ENCODE data around the gene SPOCK1. TPM values are rescaled to one million over a fixed set of nuclear protein-coding genes. Genes with fewer than 3 reads are reported as not detected.

Gene SPOCK1
- total and polyA plus RNA-seq, 2 of the 4 experiments (the other 2 are of a cell fraction), result 5.0 to 20.3 TPM

GRCh38 chr5:137345396-137345795, 153.7 kb downstream of the SPOCK1 start:
- in situ Hi-C loops (cut with MboI; ENCODE audit: low sequenced_read_pairs) (no loop called here), intact Hi-C loops (cut with micrococcal nuclease) (loop anchor here (2.0 kb wide), 1 partner anchor 153 kb away; the partner anchor contains the start of gene SPOCK1), dilution Hi-C loops (cut with HindIII; ENCODE audit: low sequenced_read_pairs, unreplicated experiment) (no loop called here)
- no TSS peak for BruUV-seq (replicated peaks)
- H4K5ac ChIP-seq (ENCODE audit: low read depth, low read length), result no peak overlapping the region
- H2AFZ ChIP-seq (replicated peaks; ENCODE audit: low read length, poor library complexity), result no peak overlapping the region
- DNase-seq, result no peak
- H3K14ac ChIP-seq (replicated peaks; ENCODE audit: low read depth, low read length), result no peak overlapping the region
- POLR2A ChIA-PET (ENCODE audit: unreplicated experiment), result no interaction called here
- no peaks in the 10 kb centered on the region for H3K36me3 ChIP-seq (ENCODE audit: control insufficient read depth, insufficient read depth, low read length)
- no peaks in the 10 kb centered on the region for H3K79me1 ChIP-seq (ENCODE audit: low read depth in 1 of 2, low read length in 2 of 2)
- H2BK15ac ChIP-seq (ENCODE audit: low read depth, low read length), result no peak overlapping the region
- TF ChIP-seq FOS (IDR thresholded peaks at IDR 0.05; ENCODE audit: low read depth, low read length), result no peak
- no peak for TF ChIP-seq RFX5 (IDR thresholded peaks at IDR 0.05; ENCODE audit: low read depth, low read length)
- TF ChIP-seq POLR2A (IDR thresholded peaks at IDR 0.05; ENCODE audit: low read depth, low read length), result no peak
- TF ChIP-seq, protein P1, sequence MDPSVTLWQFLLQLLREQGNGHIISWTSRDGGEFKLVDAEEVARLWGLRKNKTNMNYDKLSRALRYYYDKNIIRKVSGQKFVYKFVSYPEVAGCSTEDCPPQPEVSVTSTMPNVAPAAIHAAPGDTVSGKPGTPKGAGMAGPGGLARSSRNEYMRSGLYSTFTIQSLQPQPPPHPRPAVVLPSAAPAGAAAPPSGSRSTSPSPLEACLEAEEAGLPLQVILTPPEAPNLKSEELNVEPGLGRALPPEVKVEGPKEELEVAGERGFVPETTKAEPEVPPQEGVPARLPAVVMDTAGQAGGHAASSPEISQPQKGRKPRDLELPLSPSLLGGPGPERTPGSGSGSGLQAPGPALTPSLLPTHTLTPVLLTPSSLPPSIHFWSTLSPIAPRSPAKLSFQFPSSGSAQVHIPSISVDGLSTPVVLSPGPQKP (IDR thresholded peaks at IDR 0.05; ENCODE audit: borderline replicate concordance, low read depth, low read length), result no peak
- TF ChIP-seq, protein P2, sequence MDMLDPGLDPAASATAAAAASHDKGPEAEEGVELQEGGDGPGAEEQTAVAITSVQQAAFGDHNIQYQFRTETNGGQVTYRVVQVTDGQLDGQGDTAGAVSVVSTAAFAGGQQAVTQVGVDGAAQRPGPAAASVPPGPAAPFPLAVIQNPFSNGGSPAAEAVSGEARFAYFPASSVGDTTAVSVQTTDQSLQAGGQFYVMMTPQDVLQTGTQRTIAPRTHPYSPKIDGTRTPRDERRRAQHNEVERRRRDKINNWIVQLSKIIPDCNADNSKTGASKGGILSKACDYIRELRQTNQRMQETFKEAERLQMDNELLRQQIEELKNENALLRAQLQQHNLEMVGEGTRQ (IDR thresholded peaks at IDR 0.05; ENCODE audit: low read depth, low read length), result no peak
- TF ChIP-seq RAD21 (IDR thresholded peaks at IDR 0.05; ENCODE audit: low read length), result no peak
- TF ChIP-seq, protein P3, sequence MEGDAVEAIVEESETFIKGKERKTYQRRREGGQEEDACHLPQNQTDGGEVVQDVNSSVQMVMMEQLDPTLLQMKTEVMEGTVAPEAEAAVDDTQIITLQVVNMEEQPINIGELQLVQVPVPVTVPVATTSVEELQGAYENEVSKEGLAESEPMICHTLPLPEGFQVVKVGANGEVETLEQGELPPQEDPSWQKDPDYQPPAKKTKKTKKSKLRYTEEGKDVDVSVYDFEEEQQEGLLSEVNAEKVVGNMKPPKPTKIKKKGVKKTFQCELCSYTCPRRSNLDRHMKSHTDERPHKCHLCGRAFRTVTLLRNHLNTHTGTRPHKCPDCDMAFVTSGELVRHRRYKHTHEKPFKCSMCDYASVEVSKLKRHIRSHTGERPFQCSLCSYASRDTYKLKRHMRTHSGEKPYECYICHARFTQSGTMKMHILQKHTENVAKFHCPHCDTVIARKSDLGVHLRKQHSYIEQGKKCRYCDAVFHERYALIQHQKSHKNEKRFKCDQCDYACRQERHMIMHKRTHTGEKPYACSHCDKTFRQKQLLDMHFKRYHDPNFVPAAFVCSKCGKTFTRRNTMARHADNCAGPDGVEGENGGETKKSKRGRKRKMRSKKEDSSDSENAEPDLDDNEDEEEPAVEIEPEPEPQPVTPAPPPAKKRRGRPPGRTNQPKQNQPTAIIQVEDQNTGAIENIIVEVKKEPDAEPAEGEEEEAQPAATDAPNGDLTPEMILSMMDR (conservative IDR thresholded peaks at IDR 0.05; ENCODE audit: low read depth, low read length), result no peak
- TF ChIP-seq BHLHE40 (IDR thresholded peaks at IDR 0.05; ENCODE audit: low read depth, low read length), result no peak
- TF ChIP-seq MAZ (IDR thresholded peaks at IDR 0.05; ENCODE audit: borderline replicate concordance, low read depth, low read length), result no peak
- no peak for TF ChIP-seq RCOR1 (IDR thresholded peaks at IDR 0.05; ENCODE audit: insufficient replicate concordance, low read length)
- no peak for TF ChIP-seq MXI1 (IDR thresholded peaks at IDR 0.05; ENCODE audit: borderline replicate concordance, low read depth, low read length)
- TF ChIP-seq CEBPB (IDR thresholded peaks at IDR 0.05; ENCODE audit: low read depth, low read length), result no peak
- no peak for TF ChIP-seq CHD1 (IDR thresholded peaks at IDR 0.05; ENCODE audit: low read depth, low read length)
- TF ChIP-seq MAFK (IDR thresholded peaks at IDR 0.05; ENCODE audit: low read depth, low read length), result no peak
- no peak for TF ChIP-seq NFE2L2 (IDR thresholded peaks at IDR 0.05; ENCODE audit: low read depth, low read length)
- TF ChIP-seq SMC3 (IDR thresholded peaks at IDR 0.05; ENCODE audit: low read depth, low read length), result no peak
- no peak overlapping the region for H2BK20ac ChIP-seq (ENCODE audit: low read depth, low read length)
- no peak overlapping the region for H2BK120ac ChIP-seq (ENCODE audit: low read depth, low read length)
- H3K23ac ChIP-seq (ENCODE audit: low read depth, low read length), result no peak overlapping the region
- no peak for ATAC-seq (ENCODE audit: low read depth)
- H3K9me3 ChIP-seq (ENCODE audit: control insufficient read depth, insufficient read depth, low read length), result no peaks in the 10 kb centered on the region
- H3K4me3 ChIP-seq (ENCODE audit: insufficient read depth, low read depth, low read length), result no peak overlapping the region
- no peaks in the 10 kb centered on the region for H3K9me1 ChIP-seq (ENCODE audit: insufficient read depth, low read length)
- H3K18ac ChIP-seq (ENCODE audit: low read depth, low read length), result no peak overlapping the region
- H3K4me2 ChIP-seq (ENCODE audit: low read depth, low read length), result no peak overlapping the region
- H2AK5ac ChIP-seq (ENCODE audit: low read depth, low read length), result no peak overlapping the region
- no peak overlapping the region for H3K9ac ChIP-seq (ENCODE audit: low read depth, low read length)
- no peak overlapping the region for H4K8ac ChIP-seq (ENCODE audit: low read depth in 2 of 2, low read length in 2 of 2)
- no peak overlapping the region for H3K27ac ChIP-seq (ENCODE audit: insufficient read depth, low read length)
- no peaks in the 10 kb centered on the region for H4K20me1 ChIP-seq (ENCODE audit: insufficient read depth, low read length)
- no peak overlapping the region for H3K56ac ChIP-seq (ENCODE audit: extremely low read depth, insufficient read depth, low read length)
- H3K27me3 ChIP-seq (ENCODE audit: control insufficient read depth, insufficient read depth, low read length), result 0 out of 2 replicates have a peak, but pooled peaks cover 2% of the 10 kb centered on the region
- H4K91ac ChIP-seq (ENCODE audit: insufficient read depth, low read depth, low read length), result no peak overlapping the region
- H3K4ac ChIP-seq (ENCODE audit: low read depth, low read length), result no peak overlapping the region
- H2BK5ac ChIP-seq (ENCODE audit: low read depth, low read length, poor library complexity, severe bottlenecking), result no peak overlapping the region
- CTCF ChIA-PET, result interaction anchor here (0.6 to 2.1 kb wide), 9 partner anchors 9 to 493 kb away, joined by 3 to 29 read pairs (median 4); partner anchors contain the start of gene SPOCK1
- no peak overlapping the region for H2AK9ac ChIP-seq (replicated peaks; ENCODE audit: low read depth, low read length, poor library complexity)
- no peaks in the 10 kb centered on the region for H3K4me1 ChIP-seq (ENCODE audit: control insufficient read depth, insufficient read depth, low read length)

Measured in IMR-90 (cell line).